Esophagus (tissue), 2 donors: Measurements from ENCODE around the gene SH2D7. TPM values are rescaled to one million over a fixed set of nuclear protein-coding genes. Genes with fewer than 3 reads are reported as not detected.

Experiments used
- H3K27ac ChIP-seq, 2 donors: one replicate each; pipeline ENCODE4 v1.5.1; 2013; ENCODE audit warnings: low read depth in 2 of 2, mild to moderate bottlenecking in 2 of 2, inconsistent platforms in 1 of 2, low read length in 1 of 2, moderate library complexity in 1 of 2
- H3K27me3 ChIP-seq, 2 donors: one replicate each; pipeline ENCODE4 v1.6.1; 2013; ENCODE audit warnings: low read length in 2 of 2, control low read depth in 1 of 2, mild to moderate bottlenecking in 1 of 2; ENCODE audit not compliant: insufficient read depth in 2 of 2, control insufficient read depth in 1 of 2
- H3K36me3 ChIP-seq, 2 donors: one replicate each; pipeline ENCODE4 v1.6.1; 2013; ENCODE audit warnings: low read length in 1 of 2; ENCODE audit not compliant: control insufficient read depth in 2 of 2, insufficient read depth in 2 of 2
- H3K4me1 ChIP-seq, 2 donors: one replicate each; pipeline ENCODE4 v1.6.1; 2013; ENCODE audit warnings: low read length in 1 of 2; ENCODE audit not compliant: control insufficient read depth in 2 of 2, insufficient read depth in 2 of 2
- H3K4me3 ChIP-seq, 2 donors: one replicate each; pipeline ENCODE4 v1.5.1; 2013; ENCODE audit warnings: low read length in 2 of 2, mild to moderate bottlenecking in 2 of 2, low read depth in 1 of 2, moderate library complexity in 1 of 2
- H3K9me3 ChIP-seq, 2 donors: one replicate each; pipeline ENCODE4 v1.6.1; 2013; ENCODE audit warnings: mild to moderate bottlenecking in 2 of 2, low read depth in 1 of 2, low read length in 1 of 2, moderate library complexity in 1 of 2; ENCODE audit not compliant: control insufficient read depth in 2 of 2, insufficient read depth in 1 of 2
- WGBS, 2 donors: extraction: QIAGEN DNeasy Blood & Tissue Kit; methylation state at CpG; one replicate each; pipeline ENCODE4 v1.1.7; 2013; 5-methylcytosine and 5-hydroxymethylcytosine counted together
- polyA plus RNA-seq, 2 donors: library from polyadenylated mRNA; stranded (reverse); fragments of 200-250 nt; gene quantifications; one replicate each; pipeline ENCODE4 v1.2.3, GENCODE V29; 2013
- donor health status: healthy with polysubstance abuse.
- donor health status: Bipolar disorder and iron deficiency.

The SH2D7 gene
- polyA plus RNA-seq, 2 donors = not detected

- WGBS, 2 donors = 88 to 89% methylated on average over 6 of the region's 6 CpGs
- H3K27me3 ChIP-seq = no peaks in the 10 kb centered on the region
- no peak overlapping the region for H3K4me3 ChIP-seq
- H3K4me1 ChIP-seq = peaks cover 0 to 2% of the 10 kb centered on the region in 2 donors
- H3K9me3 ChIP-seq = no peaks in the 10 kb centered on the region
- H3K36me3 ChIP-seq = no peaks in the 10 kb centered on the region
- no peak overlapping the region for H3K27ac ChIP-seq
Measured at GRCh38 chr15:78083687-78084448, 8.5 kb upstream of the SH2D7 start.

GRCh38 chr15:78084449-78084750 lies 8.0 kb upstream of the SH2D7 start:
- Histone ChIP-seq H3K36me3 (no peaks in the 10 kb centered on the region), H3K27ac (no peak overlapping the region), H3K27me3 (no peaks in the 10 kb centered on the region), H3K4me1 (peaks cover 0 to 2% of the 10 kb centered on the region in 2 donors), H3K9me3 (no peaks in the 10 kb centered on the region), H3K4me3 (no peak overlapping the region)
- 59 to 78% methylated on average over 5 of the region's 5 CpGs for WGBS, 2 donors

- Histone ChIP-seq H3K4me3 (no peak overlapping the region), H3K36me3 (no peaks in the 10 kb centered on the region), H3K4me1 (peaks cover 0 to 2% of the 10 kb centered on the region in 2 donors), H3K27me3 (no peaks in the 10 kb centered on the region), H3K27ac (no peak overlapping the region), H3K9me3 (no peaks in the 10 kb centered on the region)
- WGBS, 2 donors = 80 to 85% methylated on average over 1 of the region's 1 CpG
Measured at GRCh38 chr15:78085928-78086327, 6.4 kb upstream of the SH2D7 start.

- no peak overlapping the region for H3K4me3 ChIP-seq
- no peaks in the 10 kb centered on the region for H3K36me3 ChIP-seq
- no peak overlapping the region for H3K27ac ChIP-seq
- WGBS, 2 donors = 75 to 78% methylated on average over 12 of the region's 12 CpGs
- H3K9me3 ChIP-seq = no peaks in the 10 kb centered on the region
- no peaks in the 10 kb centered on the region for H3K4me1 ChIP-seq
- no peaks in the 10 kb centered on the region for H3K27me3 ChIP-seq
Measured at GRCh38 chr15:78087951-78088772, 4.2 kb upstream of the SH2D7 start.

- Histone ChIP-seq H3K9me3 (no peaks in the 10 kb centered on the region), H3K27ac (no peak overlapping the region), H3K4me3 (no peak overlapping the region), H3K36me3 (no peaks in the 10 kb centered on the region), H3K27me3 (no peaks in the 10 kb centered on the region), H3K4me1 (no peaks in the 10 kb centered on the region)
- WGBS, 2 donors = 69 to 77% methylated on average over 3 of the region's 3 CpGs
Measured at GRCh38 chr15:78088773-78089080, 3.6 kb upstream of the SH2D7 start.

GRCh38 chr15:78090422-78091063 lies 1.8 kb upstream of the SH2D7 start:
- no peaks in the 10 kb centered on the region for H3K36me3 ChIP-seq
- H3K27ac ChIP-seq = no peak overlapping the region
- no peaks in the 10 kb centered on the region for H3K9me3 ChIP-seq
- no peaks in the 10 kb centered on the region for H3K27me3 ChIP-seq
- WGBS, 2 donors = 92 to 97% methylated on average over 3 of the region's 3 CpGs
- no peaks in the 10 kb centered on the region for H3K4me1 ChIP-seq
- H3K4me3 ChIP-seq = no peak overlapping the region

- Histone ChIP-seq H3K4me1 (no peaks in the 10 kb centered on the region), H3K9me3 (no peaks in the 10 kb centered on the region), H3K36me3 (no peaks in the 10 kb centered on the region), H3K27ac (no peak overlapping the region), H3K27me3 (no peaks in the 10 kb centered on the region), H3K4me3 (no peak overlapping the region)
- 54 to 61% methylated on average over 5 of the region's 5 CpGs for WGBS, 2 donors
Measured at GRCh38 chr15:78093242-78094020, 1.1 kb downstream of the SH2D7 start.

- H3K4me3 ChIP-seq = no peak overlapping the region
- 88 to 92% methylated on average over 9 of the region's 9 CpGs for WGBS, 2 donors
- no peaks in the 10 kb centered on the region for H3K36me3 ChIP-seq
- H3K9me3 ChIP-seq = no peaks in the 10 kb centered on the region
- H3K4me1 ChIP-seq = no peaks in the 10 kb centered on the region
- no peaks in the 10 kb centered on the region for H3K27me3 ChIP-seq
- H3K27ac ChIP-seq = no peak overlapping the region
Measured at GRCh38 chr15:78097667-78098066, 5.3 kb downstream of the SH2D7 start.

GRCh38 chr15:78098131-78098755 lies 5.9 kb downstream of the SH2D7 start:
- no peaks in the 10 kb centered on the region for H3K4me1 ChIP-seq
- H3K27me3 ChIP-seq = no peaks in the 10 kb centered on the region
- H3K27ac ChIP-seq = no peak overlapping the region
- WGBS, 2 donors = 89 to 92% methylated on average over 11 of the region's 11 CpGs
- H3K4me3 ChIP-seq = no peak overlapping the region
- H3K9me3 ChIP-seq = no peaks in the 10 kb centered on the region
- H3K36me3 ChIP-seq = no peaks in the 10 kb centered on the region
